NCI-H748 treated with DMSO at 0.1 percent for 48 hours (cell line): ENCODE results near the gene SLC25A45.

Experiments
- DNase-seq: peaks from one replicate; lab custom pipeline; 2025; lab: John Stamatoyannopoulos, UW

SLC25A45 gene

DNA sequence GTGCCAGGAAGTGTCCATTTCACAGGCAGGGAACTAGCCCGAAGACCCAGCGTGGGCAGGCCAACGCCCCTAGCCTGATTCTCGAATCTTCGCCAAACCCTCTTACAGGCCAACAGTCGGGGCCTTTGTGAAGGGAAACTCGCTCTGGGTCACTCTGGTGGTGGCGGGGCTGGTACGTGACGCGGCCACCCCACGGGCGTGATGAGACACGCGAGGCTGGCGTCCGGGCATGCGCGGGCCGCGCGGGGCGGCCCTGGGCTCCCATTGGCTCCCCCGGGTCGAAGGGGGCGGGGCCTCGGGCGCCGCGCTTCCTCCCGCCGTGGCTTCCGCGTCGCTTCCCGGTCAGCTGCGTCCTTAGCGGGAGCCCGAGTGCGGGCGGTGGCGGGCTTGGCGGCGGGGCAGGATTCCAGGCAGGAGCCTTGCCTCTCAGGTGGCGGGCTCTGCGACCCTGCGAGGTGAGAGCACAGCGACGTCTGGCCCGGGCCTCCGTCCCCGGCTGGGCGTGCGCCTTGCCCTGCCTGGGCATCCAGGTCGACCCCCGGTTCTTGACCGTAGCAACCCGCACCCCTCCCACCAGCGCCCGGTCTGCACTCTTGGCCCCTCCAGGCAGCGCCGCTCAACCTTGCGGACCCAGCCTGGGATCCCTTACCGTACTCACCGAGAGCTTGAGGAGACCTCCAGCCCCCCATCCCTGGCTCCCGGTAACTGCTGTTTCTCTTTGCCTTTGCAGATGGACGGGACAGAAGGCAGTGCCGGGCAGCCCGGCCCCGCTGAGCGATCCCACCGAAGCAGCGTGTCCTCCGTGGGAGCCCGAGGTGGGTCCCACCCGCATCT, 4.1 kb upstream of the SLC25A45 start, which contains the start of gene FRMD8:
Gene FRMD8, plus strand, starts transcription at position 331 of the 834 bp plus-strand sequence. Its CDS starts 400 bp downstream, at position 731.
- DNase-seq = peak; percentile 63

GRCh38 chr11:65384301-65384889, 1.9 kb upstream of the SLC25A45 start:
- no peak for DNase-seq

- DNase-seq = no peak
Measured at GRCh38 chr11:65383778-65384177, 1.3 kb upstream of the SLC25A45 start.

DNA sequence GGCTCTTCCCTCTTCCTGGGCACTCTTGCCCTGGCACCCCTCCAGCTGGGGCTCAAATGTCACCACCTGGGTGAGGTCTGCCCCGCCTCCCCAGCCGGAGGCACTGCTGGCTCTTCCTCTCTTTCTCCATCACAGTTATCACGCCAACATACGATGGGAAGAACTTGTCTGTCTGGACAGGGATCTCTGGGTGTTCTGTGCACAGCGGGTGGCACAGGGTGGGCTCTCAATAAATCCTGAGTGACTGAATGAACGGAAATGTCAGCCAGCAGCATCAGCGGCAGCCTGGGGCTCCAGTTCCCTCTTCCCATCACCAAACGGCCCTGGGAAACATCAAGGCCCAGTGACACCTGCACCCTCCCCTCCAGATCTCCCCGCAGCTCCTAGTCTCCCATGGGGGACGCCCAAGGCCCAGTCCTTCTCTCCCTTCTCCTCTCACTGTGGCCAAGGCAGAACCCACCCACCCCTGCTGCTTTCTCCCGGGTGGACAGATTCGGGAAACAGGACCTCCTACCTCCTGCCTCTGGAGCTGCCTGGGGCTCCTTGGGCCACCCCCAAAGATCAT, 440 bp upstream of the SLC25A45 start:
- no peak for DNase-seq

DNA sequence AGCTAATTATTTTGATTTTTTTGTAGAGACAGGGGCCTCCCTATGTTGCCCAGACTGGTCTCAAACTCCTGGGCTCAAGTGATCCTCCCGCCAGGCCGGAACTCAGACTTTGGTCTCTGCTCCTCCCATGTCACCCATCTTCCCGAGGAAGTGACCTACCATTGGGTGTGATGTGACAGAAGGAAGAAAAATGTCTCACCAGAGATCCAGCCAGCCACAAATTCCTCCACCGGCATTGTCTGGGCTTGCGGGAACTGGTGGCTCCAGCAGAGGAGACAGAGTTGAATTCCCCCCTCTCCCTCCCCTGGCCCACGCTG, 772 bp downstream of the SLC25A45 start:
- no peak for DNase-seq

GRCh38 chr11:65380460-65381119, 1.9 kb downstream of the SLC25A45 start:
- no peak for DNase-seq

DNA sequence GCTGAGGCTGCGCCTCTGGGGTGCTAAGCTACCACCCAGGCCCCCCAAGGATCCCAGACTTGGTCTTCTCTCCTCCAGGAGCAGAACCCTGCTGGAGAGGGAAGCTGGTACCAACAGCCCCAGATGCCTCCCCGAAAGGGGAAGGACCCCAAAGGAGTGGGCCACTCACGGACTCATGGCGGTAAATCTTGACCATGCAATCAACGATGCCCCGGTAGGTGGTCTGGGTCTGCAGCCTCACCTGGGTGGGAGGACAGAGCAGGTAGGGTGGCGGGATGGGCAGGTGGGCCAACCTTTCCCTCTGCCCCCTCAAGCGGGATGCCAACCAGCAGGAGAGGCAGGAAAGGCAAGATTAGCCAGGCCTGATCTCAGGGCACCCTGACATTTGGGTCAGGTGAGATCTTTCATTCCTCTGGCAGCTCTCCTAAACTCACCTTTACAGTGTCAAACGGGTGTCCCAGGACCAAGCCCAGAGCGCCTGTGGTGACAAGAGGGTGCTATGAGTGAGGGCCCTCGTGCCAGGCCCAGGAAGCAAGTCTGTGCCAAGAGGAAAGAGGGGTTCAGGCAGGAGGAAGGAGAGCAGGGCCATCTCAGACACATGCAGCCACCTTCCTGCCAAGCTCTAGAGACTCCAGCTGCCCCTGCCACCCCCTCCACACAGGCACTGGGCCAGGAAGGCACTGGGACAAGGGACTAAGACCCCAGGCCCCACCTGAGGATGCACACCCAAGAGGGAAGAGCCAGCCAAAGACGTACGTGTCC, 2.6 kb downstream of the SLC25A45 start:
- no peak for DNase-seq

DNA sequence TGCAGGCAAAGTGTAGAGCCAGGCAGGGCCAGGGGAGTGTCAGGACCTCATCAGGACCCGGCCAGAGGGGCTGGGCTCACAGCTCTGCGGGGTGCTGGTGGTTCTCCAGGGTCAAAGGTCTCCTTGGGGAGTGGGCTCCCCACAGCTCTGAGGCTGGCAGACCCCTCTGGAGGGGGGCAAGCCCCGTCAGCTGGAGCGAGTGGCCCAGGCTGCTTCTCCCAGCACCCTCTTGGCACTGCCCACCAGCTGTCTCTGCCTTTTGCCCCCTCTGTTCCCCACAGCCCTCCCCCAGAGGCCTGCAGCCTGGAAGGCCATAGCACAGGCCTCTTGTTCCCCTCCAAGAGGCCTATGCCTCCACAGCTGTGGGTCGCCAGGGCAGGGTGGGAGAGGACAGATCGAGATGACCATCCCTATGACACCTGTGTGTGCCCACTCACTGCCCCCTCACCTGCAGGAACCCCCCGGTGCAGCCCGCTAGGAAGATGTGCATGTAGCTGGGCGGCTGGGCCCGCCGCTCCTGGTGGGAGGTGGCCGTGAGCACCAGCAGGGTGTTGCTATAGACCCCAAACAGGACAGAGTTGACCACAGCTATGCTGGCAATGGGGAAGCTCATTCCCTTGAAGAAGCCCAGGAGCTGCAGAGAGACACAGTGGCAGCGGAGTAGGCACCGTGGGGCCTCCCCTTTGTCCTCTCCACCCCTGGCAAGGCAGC, 3.4 kb downstream of the SLC25A45 start:
- DNase-seq = no peak

DNA sequence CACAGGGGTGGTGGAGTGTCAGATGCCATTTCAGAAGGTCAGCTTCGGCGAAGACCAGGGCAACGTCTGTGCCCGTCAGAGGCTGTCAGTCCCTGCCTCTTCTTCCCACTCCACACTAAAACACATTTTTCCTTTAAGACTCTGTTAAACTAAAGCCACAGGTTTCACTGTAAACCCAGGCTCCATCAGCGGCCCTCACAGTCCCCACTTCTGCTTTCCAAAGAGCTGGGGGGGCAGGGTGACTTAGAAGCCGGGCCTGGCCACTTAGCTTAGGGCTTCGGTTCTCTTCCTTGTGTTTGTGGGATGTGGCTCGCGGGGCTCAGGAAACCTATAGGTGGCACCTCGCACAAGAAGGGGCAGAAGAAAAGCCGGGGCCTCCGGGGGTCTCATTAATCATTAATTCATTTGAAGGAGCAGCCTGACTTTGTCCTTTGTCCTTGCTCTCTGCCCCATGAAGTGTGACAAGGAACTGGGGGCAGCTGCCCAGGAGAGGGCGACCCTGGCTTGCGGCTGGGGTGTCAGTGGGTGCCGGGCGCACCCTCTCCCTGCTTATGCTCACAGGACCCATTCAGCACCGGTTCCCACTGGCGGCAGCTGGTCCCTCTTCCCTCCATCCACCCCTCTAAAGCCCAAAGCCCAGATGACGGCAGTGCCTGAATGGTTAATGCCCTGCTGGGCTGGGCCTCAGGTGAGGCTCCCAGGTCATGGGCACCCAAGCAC, 4.1 kb downstream of the SLC25A45 start:
- DNase-seq = no peak

GRCh38 chr11:65377777-65378176, 4.7 kb downstream of the SLC25A45 start:
- DNase-seq = no peak

DNA sequence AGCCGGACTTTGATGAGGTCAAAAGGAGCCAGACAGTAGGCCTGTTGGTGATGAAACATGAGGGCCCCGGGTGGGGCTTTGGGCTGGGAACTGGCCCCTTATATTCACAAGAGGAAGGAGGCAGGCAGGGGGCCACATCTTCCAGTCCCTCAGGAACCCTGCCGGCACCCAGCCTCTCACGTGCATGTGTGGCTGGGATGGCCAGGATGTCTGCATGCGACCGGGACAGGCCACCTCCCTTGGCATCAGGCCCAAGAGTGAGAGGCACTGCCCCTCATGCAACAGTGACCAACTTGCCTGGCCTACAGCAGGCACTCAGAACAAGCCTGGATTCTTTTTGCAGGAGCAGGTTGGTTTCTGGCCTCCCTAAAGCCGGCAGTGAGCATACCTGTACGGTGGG, 5.4 kb downstream of the SLC25A45 start:
- no peak for DNase-seq

DNA sequence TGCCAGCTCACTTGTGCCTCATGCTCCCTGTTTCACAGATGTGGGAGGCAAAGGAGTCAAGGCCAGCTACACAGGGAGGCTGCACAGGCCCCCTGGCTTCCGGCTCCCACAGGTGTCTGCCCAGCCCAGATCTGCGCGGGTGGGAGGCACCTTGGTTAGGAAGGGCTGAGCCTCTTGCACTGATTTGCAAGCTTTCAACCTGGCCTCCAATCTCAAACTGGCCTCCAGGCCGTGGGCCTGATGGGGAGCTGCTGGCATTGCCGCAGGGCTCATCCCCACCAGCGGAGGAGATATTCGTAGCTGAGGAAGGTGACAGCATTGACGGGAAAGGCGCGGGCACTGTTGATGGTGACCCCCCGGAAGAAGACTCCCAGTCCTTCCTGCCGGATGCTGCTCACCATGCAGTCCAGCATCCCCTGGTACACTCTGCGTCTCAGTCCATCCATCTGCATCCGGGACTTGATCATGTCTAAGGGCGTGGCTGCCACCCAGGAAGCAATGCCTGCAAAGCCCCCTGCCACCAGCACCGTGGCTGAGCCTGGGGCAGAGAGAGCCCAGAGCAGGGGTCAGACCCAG, 6.2 kb downstream of the SLC25A45 start:
- no peak for DNase-seq

DNA sequence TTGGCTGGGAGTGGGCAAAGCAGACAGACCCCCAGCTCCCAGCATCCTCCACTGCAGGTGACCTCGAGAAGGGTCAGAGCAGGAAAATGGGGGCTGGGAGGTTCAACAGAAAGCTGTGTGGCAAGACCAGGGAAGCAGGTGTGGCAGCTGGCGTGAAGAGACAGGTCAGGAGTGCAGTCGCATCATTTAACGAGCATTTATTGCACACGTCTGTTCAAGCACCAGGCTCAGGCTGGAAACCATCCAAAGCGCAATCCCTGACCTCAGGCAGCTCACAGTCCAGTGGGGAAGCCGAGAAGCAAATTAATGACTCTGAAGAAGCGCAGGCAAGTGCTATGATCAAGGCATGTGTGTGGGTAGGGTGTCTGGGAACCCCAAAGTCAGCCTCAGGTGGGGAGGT, 7.4 kb downstream of the SLC25A45 start:
- no peak for DNase-seq

DNA sequence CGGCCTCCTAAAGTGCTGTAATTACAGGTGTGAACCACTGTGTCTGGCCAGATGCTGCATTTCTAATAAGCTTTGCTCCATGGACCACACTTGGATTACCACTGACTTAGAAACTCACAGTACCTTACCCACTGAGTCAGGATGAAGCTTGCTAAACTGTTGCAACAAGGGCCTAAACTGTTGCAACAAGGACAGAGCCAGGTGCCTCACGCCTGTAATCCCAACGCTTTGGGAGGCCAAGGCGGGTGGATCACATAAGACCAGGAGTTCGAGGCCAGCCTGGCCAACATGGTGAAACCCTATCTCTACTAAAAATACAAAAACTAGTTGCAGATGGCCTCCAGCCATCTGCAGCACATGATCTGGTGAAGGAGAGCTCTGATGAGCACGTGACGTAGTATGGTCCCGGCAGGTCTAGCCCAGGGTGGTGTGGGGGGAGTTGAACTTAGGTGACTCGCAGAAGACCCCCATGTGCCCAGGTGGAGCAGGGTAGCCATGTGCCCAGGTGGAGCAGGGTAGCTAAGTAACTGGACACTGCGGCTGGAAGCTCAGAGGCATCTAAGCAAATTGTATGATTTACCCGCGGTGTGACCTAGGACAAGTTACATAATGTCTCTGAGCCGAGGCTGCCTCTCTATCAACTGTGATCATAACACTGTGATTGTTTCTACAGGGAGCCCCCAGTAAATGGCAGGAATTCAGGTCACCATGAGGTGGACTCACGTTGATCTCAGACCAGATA, 8.4 kb downstream of the SLC25A45 start:
- no peak for DNase-seq

DNA sequence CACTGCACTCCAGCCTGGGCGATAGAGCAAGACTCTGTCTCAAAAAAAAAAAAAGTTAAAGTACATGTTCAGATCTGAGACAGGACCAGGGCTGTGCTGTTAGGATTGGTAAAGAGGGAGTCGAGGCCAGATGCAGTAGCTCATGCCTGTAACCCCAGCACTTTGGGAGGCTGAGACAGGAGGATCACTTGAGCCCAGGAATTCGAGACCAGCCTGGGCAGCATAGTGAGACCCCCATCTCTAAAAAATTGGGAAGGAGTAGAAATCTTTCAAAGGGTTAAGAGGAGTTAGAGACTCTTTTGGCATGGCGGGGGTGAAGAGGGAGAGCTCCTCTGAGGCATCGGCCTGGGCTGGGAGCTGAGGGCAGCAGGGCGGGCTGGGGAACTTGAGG, 11.8 kb downstream of the SLC25A45 start:
- no peak for DNase-seq

DNA sequence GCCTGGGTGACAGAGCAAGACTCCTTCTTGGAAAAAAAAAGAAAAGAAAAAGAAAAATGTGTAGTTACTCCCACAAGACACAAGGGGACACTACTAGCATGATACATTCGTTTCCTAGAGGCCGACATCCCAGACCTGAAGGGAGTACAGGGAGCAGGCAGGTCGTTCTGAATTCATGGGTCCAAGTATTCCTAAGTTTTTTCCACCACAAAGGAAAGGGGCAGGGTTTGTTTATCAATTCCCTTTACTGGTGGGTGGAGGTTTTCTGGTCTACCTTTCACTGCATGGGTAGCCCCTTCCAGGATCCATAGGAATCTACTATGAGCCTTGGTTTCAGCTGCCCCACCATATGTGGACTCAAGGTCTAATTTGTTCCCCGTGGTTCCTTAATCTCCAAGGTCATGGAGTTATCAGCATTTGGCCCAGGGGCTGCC, 16.1 kb downstream of the SLC25A45 start:
- peak; percentile 81 for DNase-seq

GRCh38 chr11:65363770-65364169, 18.7 kb downstream of the SLC25A45 start:
- no peak for DNase-seq

DNA sequence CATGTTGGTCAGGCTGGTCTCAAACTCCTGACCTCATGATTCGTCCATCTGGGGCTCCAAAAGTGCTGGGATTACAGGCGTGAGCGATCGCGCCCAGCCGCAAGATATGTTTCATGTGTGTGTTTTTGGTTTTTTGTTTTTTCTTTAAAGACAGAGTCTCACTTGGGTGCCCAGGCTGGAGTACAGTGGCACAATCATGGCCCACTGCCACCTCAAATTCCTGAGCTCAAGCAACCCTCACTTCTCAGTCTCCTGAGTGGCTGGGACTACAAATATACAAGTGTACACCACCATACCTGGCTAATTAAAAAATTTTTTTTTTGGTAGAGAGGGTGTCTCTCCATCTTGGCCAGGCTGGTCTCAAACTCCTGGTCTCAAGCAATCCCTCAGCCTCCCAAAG, 19.5 kb downstream of the SLC25A45 start:
- DNase-seq = no peak

GRCh38 chr11:65362320-65362931, 20.0 kb downstream of the SLC25A45 start:
- DNase-seq = no peak
